Endothelial cell of umbilical vein (primary cell): ENCODE results near the gene RARS1.

Experiments used
- EZH2 ChIP-seq: IDR thresholded peaks from 2 replicates; pipeline ENCODE4 v1.6.1; 2012; ENCODE audit warnings: borderline replicate concordance, low read depth, mild to moderate bottlenecking, moderate library complexity, low read length, inconsistent platforms; ENCODE audit not compliant: severe bottlenecking
- JUN ChIP-seq: IDR thresholded peaks from 2 replicates; pipeline ENCODE4 v1.6.1; 2011; ENCODE audit warnings: borderline replicate concordance, low read depth; ENCODE audit not compliant: insufficient read length, insufficient read depth
- POLR2A ChIP-seq: IDR thresholded peaks from 2 replicates; pipeline ENCODE4 v1.6.1; 2012; ENCODE audit warnings: low read depth, mild to moderate bottlenecking, control low read depth, low read length
- POLR2AphosphoS5 ChIP-seq: IDR thresholded peaks from 2 replicates; pipeline ENCODE4 v1.6.1; 2012; ENCODE audit warnings: low read depth, mild to moderate bottlenecking, control low read depth, low read length, moderate library complexity; ENCODE audit not compliant: insufficient read depth
- TF ChIP-seq, protein P1 (sequence below), 2 donors: IDR thresholded peaks; 1 replicate in 1 of 2; 2 replicates in 1 of 2; pipeline ENCODE4 v1.5.1; 2011; ENCODE audit warnings: low read length in 2 of 2, mild to moderate bottlenecking in 2 of 2, moderate library complexity in 2 of 2, control low read depth in 1 of 2, inconsistent platforms in 1 of 2, low read depth in 1 of 2; ENCODE audit not compliant: insufficient read depth in 1 of 2; ENCODE audit errors: extremely low read depth in 1 of 2

DNA sequence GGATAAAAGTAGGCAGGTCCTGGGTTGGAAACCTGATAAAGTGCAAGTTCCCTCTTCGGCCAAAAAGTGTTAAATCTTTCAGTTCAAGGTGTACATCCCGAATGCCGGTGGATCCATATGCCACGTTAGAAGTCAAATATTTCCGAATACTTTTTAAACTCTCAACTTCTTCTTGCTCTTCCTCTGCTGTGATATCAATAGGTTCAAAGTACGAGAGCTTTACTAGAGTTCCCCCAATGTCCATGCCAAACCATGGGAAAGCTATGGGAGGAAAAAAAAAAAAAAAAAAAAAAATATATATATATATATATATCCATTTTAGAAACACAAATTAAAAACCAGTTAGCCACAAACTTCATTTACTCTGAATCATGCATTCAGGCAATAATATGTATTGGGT lies 82.5 kb downstream of the RARS1 start:
- TF ChIP-seq JUN (no peak), EZH2 (no peak), POLR2AphosphoS5 (no peak), POLR2A (no peak)
- TF ChIP-seq, protein P1, sequence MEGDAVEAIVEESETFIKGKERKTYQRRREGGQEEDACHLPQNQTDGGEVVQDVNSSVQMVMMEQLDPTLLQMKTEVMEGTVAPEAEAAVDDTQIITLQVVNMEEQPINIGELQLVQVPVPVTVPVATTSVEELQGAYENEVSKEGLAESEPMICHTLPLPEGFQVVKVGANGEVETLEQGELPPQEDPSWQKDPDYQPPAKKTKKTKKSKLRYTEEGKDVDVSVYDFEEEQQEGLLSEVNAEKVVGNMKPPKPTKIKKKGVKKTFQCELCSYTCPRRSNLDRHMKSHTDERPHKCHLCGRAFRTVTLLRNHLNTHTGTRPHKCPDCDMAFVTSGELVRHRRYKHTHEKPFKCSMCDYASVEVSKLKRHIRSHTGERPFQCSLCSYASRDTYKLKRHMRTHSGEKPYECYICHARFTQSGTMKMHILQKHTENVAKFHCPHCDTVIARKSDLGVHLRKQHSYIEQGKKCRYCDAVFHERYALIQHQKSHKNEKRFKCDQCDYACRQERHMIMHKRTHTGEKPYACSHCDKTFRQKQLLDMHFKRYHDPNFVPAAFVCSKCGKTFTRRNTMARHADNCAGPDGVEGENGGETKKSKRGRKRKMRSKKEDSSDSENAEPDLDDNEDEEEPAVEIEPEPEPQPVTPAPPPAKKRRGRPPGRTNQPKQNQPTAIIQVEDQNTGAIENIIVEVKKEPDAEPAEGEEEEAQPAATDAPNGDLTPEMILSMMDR (IDR thresholded peaks at IDR 0.05; ENCODE audit: extremely low read depth in 1 of 2, insufficient read depth in 1 of 2, low read depth in 1 of 2, low read length in 2 of 2), result no peak
